A172 (cell line): ENCODE data around the gene CLDN20. TPM values are rescaled to one million over a fixed set of nuclear protein-coding genes. Genes with fewer than 3 reads are reported as not detected.

Experiments
- DNase-seq: peaks from one replicate; pipeline ENCODE4 v3.0.0-alpha.2; 2015; ENCODE audit warnings: low spot score
- total RNA-seq: library from RNA; depleted of rRNA; stranded (reverse); fragments of >200 nt; shearing (Covaris generic); gene quantifications from 2 replicates; pipeline ENCODE4 v1.2.3, GENCODE V29; 2014

The CLDN20 gene
- total RNA-seq, 1 experiment from 2014 or later, result not detected

DNA sequence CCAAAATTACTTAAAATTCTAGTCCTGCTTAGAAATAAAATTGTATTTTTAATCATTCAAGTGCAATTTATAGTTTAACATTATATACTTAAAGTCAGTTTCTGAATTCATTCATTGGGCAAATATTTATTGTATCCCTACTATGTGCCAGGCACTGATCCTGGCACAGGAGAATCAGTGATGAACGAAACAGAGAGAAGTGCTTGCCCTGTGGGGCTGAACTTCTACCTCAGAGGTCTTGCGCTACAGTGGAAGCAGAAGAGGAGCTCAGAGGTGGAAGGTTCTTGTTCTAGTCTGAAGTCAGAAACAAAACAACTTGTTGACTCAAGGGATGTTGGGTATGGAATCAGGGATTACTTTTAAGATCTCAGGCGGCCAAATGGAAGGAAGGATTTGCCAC lies 6.0 kb downstream of the CLDN20 start:
- DNase-seq, result no peak

DNA sequence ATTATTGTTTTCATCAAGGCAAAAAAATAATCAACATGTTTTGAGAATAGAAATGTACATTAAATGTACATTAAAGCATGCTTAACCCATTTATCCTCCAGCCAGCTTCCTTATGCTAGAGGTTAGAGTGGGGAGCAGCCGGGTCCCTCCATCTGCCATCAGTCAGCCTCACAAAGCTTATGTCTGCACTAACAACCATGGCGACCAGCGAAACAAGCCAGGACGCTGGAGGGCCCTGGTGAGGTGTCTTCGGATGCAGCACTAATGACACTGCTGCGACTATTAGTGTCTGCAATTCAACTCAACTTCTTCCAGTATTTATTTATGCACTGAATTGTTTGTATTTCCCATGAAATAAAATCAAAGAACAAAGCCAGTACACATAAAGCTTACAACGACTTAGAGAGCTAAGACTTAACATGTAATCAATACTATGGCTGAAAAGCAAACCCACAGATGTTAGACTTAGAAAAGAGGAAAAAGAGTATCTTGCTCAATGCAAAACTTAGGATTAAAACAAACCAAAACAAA lies 6.8 kb downstream of the CLDN20 start:
- no peak for DNase-seq

DNA sequence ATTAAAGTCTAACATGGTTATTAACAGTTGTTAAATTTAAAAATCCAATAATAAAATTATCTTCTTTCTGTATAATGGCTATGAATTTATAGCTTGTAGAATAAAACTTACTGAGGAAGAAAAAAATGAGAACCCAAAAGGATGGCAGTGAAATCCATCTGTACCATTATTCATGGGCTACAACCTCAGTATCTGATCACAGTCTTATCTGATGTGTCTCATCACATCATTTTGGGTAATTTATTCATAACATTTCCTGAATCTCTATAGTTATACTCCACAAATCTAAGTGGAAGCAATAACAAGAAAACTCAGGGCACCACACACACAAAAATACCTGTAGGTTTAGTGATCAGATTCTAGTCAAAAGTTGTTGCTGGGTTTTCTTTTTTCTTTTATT lies 7.3 kb downstream of the CLDN20 start:
- DNase-seq, result no peak

DNA sequence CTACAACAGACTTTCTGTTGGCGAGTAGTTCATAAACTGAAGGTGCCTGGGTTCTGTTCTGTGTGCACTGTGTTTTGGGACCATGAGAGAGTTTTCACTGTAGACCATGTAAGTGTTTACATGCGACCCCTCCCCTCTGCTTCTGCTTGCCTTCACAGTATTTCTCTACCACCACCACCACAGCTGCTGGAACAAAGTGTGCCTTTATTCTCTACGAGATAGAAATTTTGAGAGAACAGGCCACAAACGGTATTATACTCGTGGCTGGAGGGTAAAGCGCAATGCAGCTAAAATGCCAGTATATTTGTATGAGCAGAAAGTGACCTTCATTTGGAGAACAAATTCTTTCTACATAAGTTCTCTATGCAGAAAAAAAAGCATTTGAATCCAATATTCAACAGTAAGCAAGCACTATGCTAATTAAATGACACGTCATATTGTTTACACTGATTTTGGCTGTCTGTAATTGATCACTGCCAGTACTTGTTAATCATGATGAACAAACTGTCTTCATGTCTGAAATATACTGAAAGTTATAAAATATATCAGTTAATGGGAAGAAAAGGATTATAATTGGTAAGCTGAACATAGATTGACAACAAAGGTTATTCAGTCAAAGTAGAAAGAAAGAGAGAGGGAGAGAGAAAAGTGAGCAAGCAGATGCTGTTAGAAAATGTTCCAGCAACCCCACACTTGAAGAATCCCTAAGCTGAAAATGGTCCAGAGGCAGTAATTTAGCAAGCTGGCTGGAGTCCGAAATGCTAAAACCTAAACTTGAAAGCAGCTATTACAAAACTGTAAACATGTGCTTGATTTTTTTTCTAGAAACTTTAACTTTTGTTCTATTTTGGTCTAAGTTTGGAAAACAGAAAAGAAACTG lies 8.8 kb downstream of the CLDN20 start:
- no peak for DNase-seq

DNA sequence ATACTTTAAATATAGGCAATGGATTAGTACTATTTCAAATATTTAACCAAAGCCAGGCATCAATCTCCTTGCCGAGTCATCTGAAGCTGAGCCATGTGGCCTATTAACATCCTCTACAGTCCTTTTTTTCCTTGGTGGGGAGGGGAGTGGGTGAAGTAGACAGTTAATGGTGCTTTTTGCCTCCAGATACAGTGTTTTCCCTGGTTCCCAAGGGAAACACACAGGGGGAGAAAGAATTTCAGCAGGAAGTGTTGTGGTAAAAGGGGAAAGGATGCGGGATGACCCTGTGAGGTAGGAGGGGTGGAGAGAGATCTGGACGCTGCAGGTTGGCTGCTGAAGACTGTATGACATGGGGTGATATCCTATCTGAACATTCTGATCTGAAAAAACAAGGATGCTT lies 9.6 kb downstream of the CLDN20 start:
- peak; percentile 93 for DNase-seq

DNA sequence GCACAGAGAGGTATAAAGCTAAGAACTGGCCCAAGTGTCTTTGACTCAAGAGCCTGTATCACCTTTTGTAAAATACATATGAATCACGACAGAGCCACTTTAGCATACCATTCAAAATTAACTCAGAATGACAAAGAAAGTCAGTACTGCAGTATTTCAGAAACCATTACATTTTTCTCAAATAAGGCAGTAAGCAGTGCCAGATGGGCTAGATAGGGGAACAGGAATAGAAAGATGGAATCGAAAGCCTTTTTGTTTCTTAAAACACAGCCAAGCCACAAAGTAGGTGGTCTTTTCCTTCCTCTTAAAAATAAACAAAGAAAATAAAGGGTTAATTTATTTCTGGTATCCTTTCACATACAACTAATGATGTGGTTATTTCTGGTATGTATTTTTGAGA lies 10.3 kb downstream of the CLDN20 start:
- no peak for DNase-seq

DNA sequence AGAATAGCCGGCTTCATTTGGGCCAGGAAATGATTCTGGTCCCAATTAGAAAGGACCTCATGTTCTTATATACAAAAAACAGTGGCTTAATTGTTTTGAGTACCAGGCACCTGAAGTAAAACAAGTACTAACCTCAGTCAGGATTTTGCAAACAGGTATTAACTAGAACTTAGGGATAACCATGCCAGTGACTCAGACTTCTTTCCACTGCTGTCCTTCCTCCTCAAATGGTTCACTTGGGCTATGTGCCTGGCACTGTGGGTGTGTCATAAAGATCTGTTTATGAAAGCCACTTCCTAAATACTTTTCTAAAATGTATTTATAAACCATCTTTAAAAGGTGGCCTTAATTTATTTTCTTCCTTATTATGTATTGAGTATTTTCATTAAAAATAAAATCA lies 10.7 kb downstream of the CLDN20 start:
- peak; percentile 49 for DNase-seq

DNA sequence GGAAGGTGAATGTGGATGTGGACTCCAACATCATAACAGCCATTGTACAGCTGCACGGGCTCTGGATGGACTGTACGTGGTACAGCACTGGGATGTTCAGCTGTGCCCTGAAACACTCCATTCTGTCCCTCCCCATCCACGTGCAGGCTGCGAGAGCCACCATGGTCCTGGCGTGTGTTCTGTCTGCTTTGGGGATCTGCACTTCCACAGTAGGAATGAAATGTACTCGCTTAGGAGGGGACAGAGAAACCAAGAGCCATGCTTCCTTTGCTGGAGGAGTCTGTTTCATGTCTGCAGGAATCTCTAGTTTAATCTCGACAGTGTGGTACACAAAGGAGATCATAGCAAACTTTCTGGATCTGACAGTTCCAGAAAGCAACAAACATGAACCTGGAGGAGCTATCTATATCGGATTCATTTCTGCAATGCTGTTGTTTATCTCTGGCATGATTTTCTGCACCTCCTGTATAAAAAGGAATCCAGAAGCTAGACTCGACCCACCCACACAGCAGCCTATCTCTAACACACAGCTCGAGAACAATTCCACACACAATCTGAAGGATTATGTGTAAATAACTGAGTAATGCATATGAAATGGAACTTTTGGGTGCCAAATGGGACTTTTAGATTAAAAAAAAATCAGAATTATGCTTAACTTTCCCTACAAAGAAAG lies 12.1 kb downstream of the CLDN20 start:
- DNase-seq, result no peak

DNA sequence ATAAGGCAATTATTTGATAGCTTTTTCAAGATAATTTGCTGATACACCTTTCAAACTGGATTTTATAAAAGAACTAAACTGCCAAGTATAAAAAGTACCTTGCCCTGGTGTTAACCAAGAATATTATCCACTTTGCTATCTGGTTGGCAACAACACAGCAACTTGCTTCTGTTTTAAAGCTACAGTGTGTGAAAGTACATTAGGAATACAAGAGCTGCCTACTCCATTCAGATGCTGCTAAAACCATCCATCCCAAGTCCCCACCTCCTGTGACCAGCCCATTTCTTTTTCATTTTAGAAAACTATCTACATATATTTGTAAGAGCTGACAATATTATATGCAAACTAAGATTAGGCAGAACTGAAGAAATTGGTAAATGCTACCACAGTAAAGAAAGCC lies 12.8 kb downstream of the CLDN20 start:
- no peak for DNase-seq

DNA sequence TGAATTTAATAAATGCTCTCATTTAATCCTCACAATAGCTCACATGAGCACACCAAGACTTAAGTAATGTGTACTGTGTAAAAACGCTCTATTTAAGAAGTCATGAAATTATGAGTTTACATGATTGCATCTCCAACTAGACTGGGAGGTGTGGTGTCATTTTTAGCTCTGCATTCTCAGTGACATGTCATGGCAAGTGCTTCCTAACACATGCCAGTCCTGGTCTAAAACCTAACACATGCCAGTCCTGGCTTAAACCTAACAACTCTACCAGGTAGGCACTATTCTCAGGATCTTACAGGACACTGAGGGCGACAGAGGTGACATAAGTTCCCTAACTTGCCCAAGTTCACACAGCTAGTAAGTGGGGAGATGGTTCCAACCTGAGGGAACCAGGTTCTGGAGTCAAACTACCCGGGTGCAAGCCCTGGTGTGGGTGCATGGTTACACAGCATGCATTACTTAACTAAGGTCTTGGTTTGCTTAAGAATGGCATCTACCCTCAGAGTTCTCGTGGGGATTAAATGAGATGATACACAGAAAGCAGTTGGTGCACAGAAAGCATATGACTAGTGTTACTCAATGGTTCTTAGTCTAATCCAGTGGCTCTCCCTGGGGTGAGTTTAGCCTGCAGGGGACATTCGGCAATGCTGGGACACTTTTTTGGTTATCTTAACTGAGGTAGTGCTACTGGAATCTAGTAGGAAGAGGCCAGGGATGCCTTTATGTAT lies 14.7 kb downstream of the CLDN20 start:
- DNase-seq, result no peak

DNA sequence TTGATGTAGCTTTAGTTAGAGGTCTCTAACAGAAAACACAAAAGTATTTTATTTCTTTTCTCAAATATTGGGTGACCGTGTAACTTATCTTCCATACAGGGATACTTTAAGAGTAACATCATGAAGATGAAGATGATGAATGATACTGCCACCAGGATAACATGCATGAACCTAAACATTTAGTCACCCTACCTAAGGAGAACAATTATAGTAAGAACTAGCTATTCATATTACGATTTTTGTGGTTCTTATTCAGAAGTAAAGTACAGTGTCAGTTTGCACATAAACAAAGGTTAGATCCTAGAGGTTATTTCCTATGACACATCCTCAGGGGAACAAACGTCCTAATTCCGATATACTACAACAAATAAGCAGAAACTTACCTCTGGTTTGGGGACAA lies 21.0 kb downstream of the CLDN20 start:
- DNase-seq, result no peak

DNA sequence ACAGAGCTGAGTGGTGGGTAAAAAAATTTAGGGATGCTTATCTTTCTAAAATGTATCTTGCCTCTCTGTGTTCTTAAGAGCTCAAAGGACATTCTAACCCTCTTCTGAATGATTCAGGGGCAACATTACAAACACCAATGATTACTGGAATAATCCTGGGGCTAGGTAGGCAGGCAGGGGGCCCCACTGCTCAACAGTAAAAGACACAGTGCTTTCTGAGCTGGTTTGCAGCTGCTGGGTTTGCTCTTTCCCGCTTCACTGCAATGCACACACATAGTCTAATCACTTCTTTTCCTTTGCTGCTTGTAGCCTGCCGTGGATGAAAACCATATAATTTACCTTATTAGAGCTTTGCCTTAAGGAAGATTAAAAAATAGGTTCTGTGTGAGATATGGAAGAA lies 23.9 kb downstream of the CLDN20 start:
- no peak for DNase-seq

DNA sequence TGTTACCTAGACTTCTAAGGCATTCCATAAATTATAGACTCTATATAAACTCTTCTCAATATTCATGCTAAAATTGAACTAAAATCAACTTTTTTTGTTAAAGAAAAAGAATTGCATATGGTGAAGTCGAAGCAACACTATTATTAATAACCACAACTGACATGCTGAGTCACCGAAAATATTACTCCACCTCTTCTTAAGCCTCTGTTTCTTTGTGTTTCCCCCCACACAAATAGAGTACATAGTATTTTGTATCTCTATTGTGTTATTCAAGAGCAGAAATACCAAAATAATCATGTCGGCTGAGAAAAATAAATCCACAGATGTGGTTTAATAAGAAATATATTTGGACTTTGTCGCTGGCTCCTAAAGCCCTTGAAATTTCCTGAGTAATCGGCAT lies 26.7 kb downstream of the CLDN20 start:
- no peak for DNase-seq

DNA sequence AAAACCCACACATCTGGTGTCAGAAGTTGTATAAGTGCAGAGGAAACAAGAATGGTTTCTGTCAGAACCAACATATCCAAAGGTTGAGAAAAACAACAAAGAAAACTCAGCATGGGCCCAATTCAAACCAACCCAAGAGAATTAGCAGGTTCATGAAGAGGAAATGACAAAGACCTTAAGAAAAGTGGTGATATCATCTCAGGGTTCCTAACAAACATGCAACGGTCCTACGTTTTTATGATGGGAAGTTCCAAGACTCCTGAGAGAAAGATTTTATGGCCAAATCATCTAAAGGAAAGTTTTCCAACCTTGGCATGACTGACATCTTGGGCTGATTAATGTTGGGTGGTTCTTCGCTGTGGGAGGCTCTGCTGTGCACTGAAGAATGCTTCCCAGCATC lies 27.5 kb downstream of the CLDN20 start:
- DNase-seq, result no peak

DNA sequence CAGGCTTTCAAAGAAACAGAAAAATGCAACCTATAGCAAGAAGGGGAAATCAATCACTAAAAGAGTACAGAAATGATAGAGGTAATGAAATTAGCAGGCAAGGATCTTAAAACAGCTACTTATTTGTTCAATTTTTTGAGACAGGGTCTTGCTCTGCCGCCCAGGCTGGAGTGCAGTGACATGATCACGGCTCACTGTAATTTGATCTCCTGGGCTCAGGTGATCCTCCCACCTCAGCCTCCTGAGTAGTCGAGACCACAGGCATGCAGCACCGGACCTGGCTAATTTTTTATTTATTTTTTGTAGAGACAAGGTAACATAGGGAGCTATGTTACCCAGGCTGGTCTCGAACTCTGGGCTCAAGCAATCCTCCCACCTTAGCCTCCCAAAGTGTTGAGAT lies 28.9 kb downstream of the CLDN20 start:
- no peak for DNase-seq

DNA sequence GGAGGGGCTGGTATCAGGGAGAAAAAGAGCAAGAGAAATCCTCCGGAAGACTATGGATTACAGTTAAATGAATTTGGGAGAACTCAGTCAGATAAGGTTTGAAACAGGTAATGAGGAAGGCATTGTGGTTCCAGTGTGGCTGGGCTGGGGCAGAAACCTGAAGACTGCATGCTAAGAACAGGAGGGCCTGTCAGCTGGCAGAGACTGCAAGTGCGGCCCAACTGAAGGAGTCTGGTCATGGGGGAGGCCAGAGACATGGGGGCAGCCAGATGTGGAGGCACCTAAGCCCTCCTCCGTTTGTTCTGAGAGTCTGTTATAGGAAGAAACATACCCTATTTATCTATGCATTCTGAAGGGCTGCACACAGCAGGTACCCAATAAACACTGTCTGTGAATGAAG lies 33.9 kb downstream of the CLDN20 start:
- no peak for DNase-seq

DNA sequence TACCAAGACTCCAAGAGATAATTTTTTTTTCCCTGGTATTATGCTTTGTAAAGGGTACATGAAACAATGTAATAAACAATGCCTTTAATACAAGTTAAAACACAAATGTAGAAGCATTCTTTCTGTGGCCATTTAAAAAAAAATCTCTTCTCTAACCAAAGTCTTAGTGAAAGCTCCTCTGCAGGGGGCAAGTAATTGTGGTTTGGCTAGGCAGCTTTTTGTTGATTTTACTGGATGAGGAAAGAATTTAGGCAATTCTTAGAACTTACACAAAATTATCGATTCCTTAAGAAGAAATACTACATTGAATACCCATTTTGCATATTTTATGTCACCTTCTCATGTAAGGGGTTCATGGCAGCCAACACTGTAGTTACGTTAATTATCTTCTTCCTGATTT lies 38.1 kb downstream of the CLDN20 start:
- peak; percentile 12 for DNase-seq

DNA sequence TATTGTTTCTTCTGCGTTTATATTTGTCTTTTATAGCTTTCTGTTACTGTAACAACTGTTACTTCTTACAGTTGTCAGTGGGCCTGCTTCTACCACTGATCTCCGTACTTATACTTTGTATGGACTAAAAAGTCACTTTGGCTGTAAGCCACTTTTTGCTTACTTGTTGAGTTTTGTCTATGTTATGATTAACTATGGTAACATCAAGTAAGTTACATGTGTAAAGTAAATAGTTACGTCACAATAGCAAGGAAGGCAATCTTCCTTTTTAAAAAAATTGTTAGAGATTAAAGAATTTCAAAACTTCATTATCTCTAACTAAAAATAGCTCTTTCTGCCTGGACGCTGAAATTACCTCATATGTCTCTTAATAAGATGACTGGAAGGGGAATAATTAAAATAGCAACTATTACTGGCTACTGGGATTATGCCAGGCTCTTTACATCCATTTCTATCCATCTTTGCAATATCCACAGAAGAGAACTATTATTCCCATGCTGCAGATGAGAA lies 39.6 kb downstream of the CLDN20 start:
- DNase-seq, result no peak

DNA sequence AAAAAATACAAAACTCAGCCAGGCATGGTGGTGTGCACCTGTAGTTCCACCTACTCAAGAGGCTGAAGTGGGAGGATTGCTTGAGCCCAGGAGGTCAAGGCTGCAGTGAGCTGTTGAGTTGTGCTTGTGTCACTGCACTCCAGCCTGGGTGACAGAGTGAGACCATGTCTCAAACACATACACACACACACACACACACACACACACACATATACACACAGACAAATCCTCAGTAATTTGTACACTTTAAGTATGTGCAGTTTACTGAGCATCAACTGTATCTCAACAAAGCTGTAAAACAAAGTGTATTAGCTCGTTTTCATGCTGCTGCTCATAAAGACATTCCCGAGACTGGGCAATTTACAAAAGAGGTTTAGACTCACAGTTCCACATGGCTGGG lies 43.1 kb downstream of the CLDN20 start:
- DNase-seq, result no peak

DNA sequence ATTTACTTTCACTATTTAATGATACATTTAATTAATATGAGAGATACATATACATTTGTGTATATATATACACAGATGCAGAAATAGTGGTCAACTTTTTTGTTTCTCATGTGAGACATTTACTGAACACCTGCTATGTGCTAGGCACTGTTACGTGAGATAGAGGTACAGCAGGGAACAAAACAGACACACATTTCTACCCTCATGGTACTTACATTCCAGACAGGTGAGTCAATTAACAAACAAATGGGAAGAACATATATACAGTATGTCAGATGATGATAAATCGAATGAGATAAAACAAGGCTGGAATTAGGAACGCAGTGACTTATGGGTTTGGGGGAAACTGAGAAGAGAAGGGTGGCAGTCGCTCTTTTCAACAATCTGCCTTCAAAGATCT lies 45.3 kb downstream of the CLDN20 start:
- DNase-seq, result no peak

DNA sequence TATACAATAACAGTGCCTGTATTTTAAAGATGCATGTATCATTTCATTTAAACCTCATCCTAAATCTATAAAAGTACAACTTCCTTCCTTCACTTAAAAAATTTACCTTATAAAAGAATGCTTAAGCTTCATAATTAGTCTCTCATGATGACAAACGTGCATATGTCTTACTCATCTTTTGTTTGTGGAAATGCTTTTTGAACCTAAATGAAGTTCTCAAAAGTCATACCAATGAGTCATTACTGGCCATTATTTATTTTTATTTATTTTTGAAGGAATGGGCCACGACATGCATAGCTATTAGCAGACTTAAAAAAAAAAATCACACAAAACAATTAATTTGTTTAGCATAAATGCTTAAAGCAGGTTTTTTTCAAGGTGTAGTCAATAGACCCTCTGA lies 46.8 kb downstream of the CLDN20 start:
- peak; percentile 26 for DNase-seq

DNA sequence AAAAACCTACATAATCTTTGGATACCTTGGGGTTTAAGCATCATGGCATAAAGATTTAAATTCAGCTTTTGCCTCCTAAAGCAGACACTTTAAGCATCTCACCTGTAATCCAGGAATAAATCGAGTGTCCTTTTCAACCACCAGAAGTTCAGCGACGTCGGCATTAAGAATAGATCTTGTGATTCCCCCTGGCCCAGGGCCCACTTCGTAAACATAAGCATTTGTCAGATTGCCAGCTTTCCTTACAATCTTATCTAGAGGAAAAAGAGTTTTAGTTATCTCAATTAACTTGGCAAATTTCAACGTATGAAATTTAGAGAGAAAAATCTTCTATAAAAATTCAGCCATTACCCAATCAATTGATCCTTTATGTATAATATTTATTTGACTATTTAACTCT lies 47.3 kb downstream of the CLDN20 start:
- DNase-seq, result no peak
